Thyroid gland (tissue), 4 donors: ENCODE data around the gene MED7. TPM values are rescaled to one million over a fixed set of nuclear protein-coding genes. Genes with fewer than 3 reads are reported as not detected.

Experiments used
- DNase-seq, 2 donors: peaks; one replicate each; pipeline ENCODE4 v3.0.0-alpha.2; 2019
- H3K27ac ChIP-seq, 3 donors: fragments of 200-600 bp; sonication (generic); 1 replicate in 2 of 3; 2 replicates in 1 of 3; pipeline ENCODE4 v1.5.1; 2016 to 2019; ENCODE audit warnings: mild to moderate bottlenecking in 1 of 3, moderate library complexity in 1 of 3
- H3K27me3 ChIP-seq: fragments of 200-600 bp; sonication (generic); one replicate; pipeline ENCODE4 v1.5.1; 2019
- H3K36me3 ChIP-seq, 2 donors: fragments of 200-600 bp; sonication (generic); one replicate each; pipeline ENCODE4 v1.5.1; 2016 to 2019
- H3K4me1 ChIP-seq, 2 donors: fragments of 200-600 bp; sonication (generic); one replicate each; pipeline ENCODE4 v1.5.1; 2017 to 2019
- H3K4me3 ChIP-seq, 3 donors: fragments of 200-600 bp; sonication (generic); replicated peaks in 1 of 3; 1 replicate in 2 of 3; 2 replicates in 1 of 3; pipeline ENCODE4 v1.5.1; 2016; ENCODE audit warnings: mild to moderate bottlenecking in 1 of 3
- H3K9me3 ChIP-seq: fragments of 200-600 bp; sonication (generic); one replicate; pipeline ENCODE4 v1.5.1; 2017
- POLR2A ChIP-seq, 2 donors: fragments of 450-650 bp; IDR thresholded peaks; one replicate each; pipeline ENCODE4 v1.6.1; 2017; ENCODE audit warnings: antibody characterized with exemption in 2 of 2, mild to moderate bottlenecking in 2 of 2, moderate library complexity in 1 of 2
- WGBS, 2 donors: methylation state at CpG; one replicate each; pipeline ENCODE4 v1.1.5; 2017; 5-methylcytosine and 5-hydroxymethylcytosine counted together
- intact Hi-C: fragments of 100-400 bp; cut with DNase I; formaldehyde crosslinking; loops from one replicate; pipeline ENCODE4 v1.15.1; 2023
- total RNA-seq, 4 donors: library from RNA; depleted of rRNA; stranded (reverse); fragments of >200 nt; gene quantifications; one replicate each; pipeline ENCODE4 v1.2.3, GENCODE V29; 2016
- TF ChIP-seq, protein P1 (sequence below), 6 experiments: fragments of 200-600 bp in 3 of 6; fragments of 450-650 bp in 3 of 6; sonication (generic) in 3 of 6; IDR thresholded peaks; one replicate each; pipeline ENCODE4 v1.5.1; 2016 to 2019; ENCODE audit warnings: antibody characterized with exemption in 6 of 6, mild to moderate bottlenecking in 2 of 6, inconsistent platforms in 1 of 6, moderate library complexity in 1 of 6

The MED7 gene
- total RNA-seq, 4 donors from 2014 or later, result 12.9 to 19.8 (median 15.0) TPM

DNA sequence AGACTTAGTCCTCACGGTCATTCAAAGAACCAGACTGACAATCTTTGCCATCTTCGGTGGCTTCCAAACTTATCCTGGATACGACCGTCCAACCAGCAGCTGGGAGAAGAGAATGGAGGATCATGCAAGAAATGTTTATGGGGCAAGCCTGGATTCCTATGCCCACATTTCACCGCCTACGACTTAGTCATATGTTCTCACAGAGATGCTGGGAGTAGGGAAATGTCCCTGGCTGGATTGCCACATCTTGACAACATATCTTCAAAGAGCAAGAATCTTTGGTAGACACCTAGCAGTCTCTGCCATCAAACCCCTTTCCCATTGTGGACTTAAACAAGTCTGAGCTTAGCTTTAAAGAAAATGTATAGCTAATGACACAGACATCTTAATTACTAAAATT is 5.0 kb downstream of the MED7 start:
- Histone ChIP-seq H3K27ac (no peak overlapping the region), H3K36me3 (peaks cover 8 to 13% of the 10 kb centered on the region in 2 donors), H3K27me3 (no peaks in the 10 kb centered on the region), H3K4me3 (no peak overlapping the region), H3K4me1 (peaks cover 10 to 17% of the 10 kb centered on the region in 2 donors), H3K9me3 (no peaks in the 10 kb centered on the region)
- DNase-seq, result no peak
- 84 to 90% methylated on average over 6 of the region's 6 CpGs for WGBS, 2 donors
- intact Hi-C loops, result no loop called here
- TF ChIP-seq POLR2A (IDR thresholded peaks at IDR 0.05), result no peak
- TF ChIP-seq, protein P1, sequence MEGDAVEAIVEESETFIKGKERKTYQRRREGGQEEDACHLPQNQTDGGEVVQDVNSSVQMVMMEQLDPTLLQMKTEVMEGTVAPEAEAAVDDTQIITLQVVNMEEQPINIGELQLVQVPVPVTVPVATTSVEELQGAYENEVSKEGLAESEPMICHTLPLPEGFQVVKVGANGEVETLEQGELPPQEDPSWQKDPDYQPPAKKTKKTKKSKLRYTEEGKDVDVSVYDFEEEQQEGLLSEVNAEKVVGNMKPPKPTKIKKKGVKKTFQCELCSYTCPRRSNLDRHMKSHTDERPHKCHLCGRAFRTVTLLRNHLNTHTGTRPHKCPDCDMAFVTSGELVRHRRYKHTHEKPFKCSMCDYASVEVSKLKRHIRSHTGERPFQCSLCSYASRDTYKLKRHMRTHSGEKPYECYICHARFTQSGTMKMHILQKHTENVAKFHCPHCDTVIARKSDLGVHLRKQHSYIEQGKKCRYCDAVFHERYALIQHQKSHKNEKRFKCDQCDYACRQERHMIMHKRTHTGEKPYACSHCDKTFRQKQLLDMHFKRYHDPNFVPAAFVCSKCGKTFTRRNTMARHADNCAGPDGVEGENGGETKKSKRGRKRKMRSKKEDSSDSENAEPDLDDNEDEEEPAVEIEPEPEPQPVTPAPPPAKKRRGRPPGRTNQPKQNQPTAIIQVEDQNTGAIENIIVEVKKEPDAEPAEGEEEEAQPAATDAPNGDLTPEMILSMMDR (IDR thresholded peaks at IDR 0.05), result no peak

DNA sequence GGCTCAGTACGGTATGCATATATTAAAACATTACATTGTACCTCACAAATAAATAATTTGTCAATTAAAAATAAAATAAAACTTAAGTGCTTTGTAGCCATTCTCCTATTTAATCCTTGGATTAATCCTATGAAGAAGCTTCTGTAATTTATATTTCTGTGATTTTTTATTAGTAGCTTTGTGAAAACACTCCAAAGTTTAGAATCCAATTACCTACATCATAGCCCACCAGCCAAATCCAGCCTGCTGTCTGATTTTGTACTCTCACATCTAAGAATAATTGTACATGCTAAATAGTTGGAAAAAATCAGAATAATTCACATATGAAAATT is 10.4 kb downstream of the MED7 start:
- peaks cover 0 to 7% of the 10 kb centered on the region in 2 donors for H3K4me1 ChIP-seq
- no peak for TF ChIP-seq POLR2A (IDR thresholded peaks at IDR 0.05)
- TF ChIP-seq, protein P1 (IDR thresholded peaks at IDR 0.05), result no peak
- no peak overlapping the region for H3K27ac ChIP-seq
- H3K4me3 ChIP-seq, result no peak overlapping the region
- intact Hi-C loops, result no loop called here
- H3K27me3 ChIP-seq, result no peaks in the 10 kb centered on the region
- no peaks in the 10 kb centered on the region for H3K9me3 ChIP-seq
- WGBS, 2 donors, result 16 to 30% methylated on average over 1 of the region's 1 CpG
- H3K36me3 ChIP-seq, result peaks cover 0 to 6% of the 10 kb centered on the region in 2 donors
- DNase-seq, result no peak

DNA sequence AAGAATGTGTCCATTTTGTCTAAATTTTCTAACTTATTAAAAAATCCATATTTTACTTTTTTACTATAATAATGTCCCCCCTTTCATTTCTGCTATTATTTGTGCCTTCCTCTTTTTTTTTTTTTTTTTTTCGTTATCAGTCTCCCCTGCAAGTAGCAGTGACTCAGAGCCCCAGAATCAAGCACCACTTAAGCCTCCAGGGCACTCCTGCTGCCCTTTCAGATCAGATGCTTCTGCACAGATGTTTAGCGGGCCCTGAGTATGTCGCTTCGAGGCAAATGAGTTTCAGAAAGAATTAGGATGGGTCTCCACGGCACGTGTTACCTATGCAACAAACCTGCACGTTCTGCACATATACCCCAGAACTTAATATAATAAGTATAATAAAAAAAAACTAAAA is 11.7 kb downstream of the MED7 start:
- Histone ChIP-seq H3K36me3 (no peaks in the 10 kb centered on the region), H3K4me3 (no peak overlapping the region), H3K9me3 (no peaks in the 10 kb centered on the region), H3K4me1 (peaks cover 0 to 7% of the 10 kb centered on the region in 2 donors), H3K27ac (no peak overlapping the region), H3K27me3 (no peaks in the 10 kb centered on the region)
- TF ChIP-seq, protein P1 (IDR thresholded peaks at IDR 0.05), result no peak
- no peak for TF ChIP-seq POLR2A (IDR thresholded peaks at IDR 0.05)
- intact Hi-C loops, result no loop called here
- DNase-seq, result peak; percentile 51 to 52
- 39 to 41% methylated on average over 7 of the region's 7 CpGs for WGBS, 2 donors

DNA sequence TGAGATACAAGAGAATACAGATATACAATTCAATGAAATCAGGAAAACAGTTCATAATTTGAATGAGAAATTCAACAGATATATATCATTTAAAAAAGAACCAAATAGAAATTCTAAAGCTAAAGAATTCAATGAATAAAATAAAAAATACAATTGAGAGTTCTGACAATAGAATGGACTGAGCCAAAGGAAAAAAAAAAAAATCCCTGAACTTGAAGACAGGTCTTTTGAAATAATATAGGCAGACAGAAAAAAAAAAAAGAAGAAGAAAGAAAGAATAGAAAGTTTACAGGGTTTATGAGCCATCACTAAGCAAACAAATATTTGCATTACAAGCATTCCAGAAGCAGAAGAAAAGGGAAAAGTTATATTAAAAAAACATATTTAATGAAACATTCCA is 21.0 kb downstream of the MED7 start:
- H3K27me3 ChIP-seq, result no peaks in the 10 kb centered on the region
- no peaks in the 10 kb centered on the region for H3K9me3 ChIP-seq
- intact Hi-C loops, result no loop called here
- no peaks in the 10 kb centered on the region for H3K36me3 ChIP-seq
- no peak overlapping the region for H3K4me3 ChIP-seq
- no peak for DNase-seq
- TF ChIP-seq POLR2A (IDR thresholded peaks at IDR 0.05), result no peak
- TF ChIP-seq, protein P1 (IDR thresholded peaks at IDR 0.05), result no peak
- H3K4me1 ChIP-seq, result no peaks in the 10 kb centered on the region
- H3K27ac ChIP-seq, result no peak overlapping the region

DNA sequence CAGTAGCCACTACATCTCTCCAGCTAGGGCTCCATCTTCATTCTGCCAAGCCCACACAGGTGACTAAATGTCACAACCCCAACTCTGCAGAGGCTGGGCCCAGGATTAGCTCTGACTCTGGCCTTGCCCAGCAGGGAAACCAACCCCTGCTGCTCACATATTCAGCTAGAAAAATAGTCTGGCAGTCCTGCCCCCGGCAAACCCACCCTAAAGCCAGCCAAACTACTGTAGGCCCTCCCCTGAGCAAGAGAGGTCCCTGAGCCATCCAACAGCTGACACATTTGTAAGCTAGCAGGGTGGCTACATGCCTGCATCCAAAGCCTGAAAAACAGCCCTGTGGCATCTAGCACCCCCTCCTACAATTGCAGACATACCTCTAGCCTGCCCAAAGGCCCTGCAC is 22.6 kb downstream of the MED7 start:
- intact Hi-C loops, result no loop called here
- Histone ChIP-seq H3K27me3 (no peaks in the 10 kb centered on the region), H3K36me3 (no peaks in the 10 kb centered on the region), H3K27ac (no peak overlapping the region), H3K9me3 (no peaks in the 10 kb centered on the region), H3K4me1 (no peaks in the 10 kb centered on the region), H3K4me3 (no peak overlapping the region)
- TF ChIP-seq, protein P1 (IDR thresholded peaks at IDR 0.05), result no peak
- no peak for TF ChIP-seq POLR2A (IDR thresholded peaks at IDR 0.05)
- no peak for DNase-seq
- 71% methylated on average over 1 of the region's 1 CpG; no CpG with 5 or more reads in 1 of the 2 donors for WGBS, 2 donors
